Measurements from ENCODE around the gene PLPP1.

PLPP1 gene

GRCh38 chr5:55393501-55394175 lies 141.1 kb downstream of the PLPP1 start:
- DNase-seq, result no peak

GRCh38 chr5:55392669-55393068 lies 142.1 kb downstream of the PLPP1 start:
- DNase-seq, result no peak

- DNase-seq, result no peak
Observed at GRCh38 chr5:55391707-55392106, 143.1 kb downstream of the PLPP1 start.

DNA sequence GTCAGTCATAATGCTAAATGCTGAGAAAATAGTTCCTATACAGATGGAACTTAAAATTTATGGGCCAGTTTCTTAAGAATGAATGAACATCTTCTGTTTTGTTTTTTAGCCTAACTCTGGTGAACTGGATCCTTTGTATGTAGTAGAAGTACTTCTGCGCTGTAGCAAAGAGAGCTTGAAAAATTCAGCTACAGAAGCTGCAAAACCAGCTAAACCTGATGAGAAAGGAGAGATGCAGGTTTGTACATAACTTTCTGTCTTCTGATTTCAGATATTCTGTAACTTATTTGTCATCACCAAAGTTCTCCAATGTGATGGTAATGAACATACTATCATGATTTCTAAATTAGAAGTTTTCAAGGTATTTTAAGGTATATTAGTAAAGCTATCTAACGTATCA lies 146.9 kb downstream of the PLPP1 start:
- no peak for DNase-seq

DNA sequence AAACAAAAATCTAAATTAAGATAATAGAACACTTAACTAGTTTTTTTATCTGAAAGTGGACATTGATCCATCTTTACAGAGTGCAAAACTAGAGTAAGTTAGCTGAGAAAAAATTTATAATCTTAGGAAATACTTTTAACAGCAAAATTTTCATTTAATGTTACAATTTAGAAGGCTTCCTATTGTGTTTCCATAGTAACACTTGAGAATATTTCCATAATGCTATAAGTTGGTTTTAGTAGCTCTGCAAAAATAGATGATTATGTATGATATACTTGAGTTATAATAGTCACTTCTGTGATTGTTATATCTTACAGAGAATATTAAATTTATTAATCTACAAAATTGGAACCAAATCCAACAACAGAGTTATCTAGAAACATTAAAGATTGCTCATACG lies 148.4 kb downstream of the PLPP1 start:
- no peak for DNase-seq

DNA sequence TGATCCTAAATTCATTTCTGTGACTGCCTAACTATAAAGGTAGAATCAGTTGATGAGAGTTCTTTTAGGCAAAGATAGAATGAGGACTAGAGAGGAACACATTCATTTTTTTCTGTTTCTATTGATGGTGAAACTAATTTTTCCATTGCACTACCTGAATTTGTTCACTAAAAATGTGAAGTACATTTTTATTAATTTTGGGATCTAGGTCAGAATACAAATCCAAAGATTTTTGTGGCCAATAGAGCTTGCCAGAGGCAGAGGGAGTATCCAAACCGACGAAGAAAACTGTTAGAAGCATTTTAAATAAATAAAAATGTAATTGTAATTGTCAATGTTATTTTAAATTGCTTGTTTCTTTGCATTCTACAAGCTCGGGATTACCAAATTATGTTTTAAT lies 148.9 kb downstream of the PLPP1 start:
- DNase-seq, result no peak

GRCh38 chr5:55385227-55385626 lies 149.5 kb downstream of the PLPP1 start:
- DNase-seq, result no peak

DNA sequence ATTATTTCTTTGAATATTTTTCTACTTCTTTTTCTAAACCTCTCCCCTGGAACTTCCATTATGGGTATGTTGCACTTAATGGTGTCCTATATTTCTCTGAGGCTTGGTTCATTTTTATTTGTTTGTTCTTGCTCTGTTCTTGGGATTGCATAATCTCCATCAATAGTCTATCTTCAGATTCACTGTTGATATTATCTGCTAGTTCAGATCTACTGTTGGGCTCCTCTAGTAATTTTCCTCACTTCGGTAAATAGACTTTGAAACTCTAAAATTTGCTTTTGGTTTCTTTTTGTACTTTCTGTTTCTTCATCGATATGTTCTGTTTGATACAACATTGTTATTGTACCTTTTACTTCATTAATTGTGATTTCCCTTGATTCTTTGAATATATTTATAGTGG lies 150.7 kb downstream of the PLPP1 start:
- no peak for DNase-seq

DNA sequence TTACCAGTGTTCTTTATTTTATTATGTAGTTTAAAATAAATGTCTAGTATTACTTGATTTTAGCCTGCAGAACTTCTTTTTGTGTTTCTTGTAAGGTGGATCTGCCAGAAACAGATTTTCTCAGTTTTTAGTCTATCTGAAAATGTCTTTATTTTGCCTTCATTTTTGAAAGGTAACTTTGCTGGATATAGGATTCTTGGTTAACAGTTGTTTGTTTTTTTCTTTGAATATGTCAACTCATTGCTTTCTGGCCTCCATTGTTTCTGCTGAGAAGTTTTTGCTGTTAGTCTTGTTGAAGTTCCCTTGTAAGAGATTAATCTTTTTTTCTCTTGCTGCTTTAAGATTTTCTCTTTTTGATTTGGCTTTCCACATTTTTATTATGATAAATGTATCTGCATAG lies 151.5 kb downstream of the PLPP1 start:
- DNase-seq, result no peak

DNA sequence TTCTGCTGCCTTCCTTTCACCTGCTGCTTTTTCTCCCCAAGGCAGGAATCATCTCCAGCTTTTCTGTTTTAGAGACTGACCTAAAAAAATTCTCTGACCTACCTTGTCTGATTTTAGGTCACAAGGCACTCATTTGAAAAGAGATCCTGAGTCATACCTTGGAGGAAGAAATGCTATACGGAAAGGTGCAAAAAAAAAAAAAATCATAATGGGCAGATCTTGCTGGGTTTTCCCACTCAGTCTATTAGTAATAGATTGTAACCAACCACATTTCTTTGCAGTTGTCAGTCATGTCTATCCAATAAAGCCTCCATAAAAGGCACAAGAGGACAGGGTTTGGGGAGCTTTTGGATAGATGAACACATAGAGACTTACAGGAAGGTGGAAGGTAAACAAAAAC lies 157.0 kb downstream of the PLPP1 start:
- DNase-seq, result no peak
